Keratinocyte (primary cell): ENCODE results near the gene TPPP2.

Experiments
- EZH2 ChIP-seq: IDR thresholded peaks from one replicate; pipeline ENCODE4 v1.6.1; 2012; ENCODE audit warnings: inconsistent platforms, mild to moderate bottlenecking, low read length, moderate library complexity
- TF ChIP-seq, protein P1 (sequence below), 3 experiments: IDR thresholded peaks in 1 of 3; conservative IDR thresholded peaks in 1 of 3; optimal IDR thresholded peaks in 1 of 3; 2 replicates in 2 of 3; 3 replicates in 1 of 3; pipeline versions ENCODE3 to v1.5.1; 2011; ENCODE audit warnings: low read length in 3 of 3, mild to moderate bottlenecking in 3 of 3, moderate library complexity in 2 of 3, control low read depth in 1 of 3, inconsistent platforms in 1 of 3; ENCODE audit not compliant: insufficient read depth in 2 of 3; ENCODE audit errors: extremely low read depth in 1 of 3

- TF ChIP-seq, protein P1, sequence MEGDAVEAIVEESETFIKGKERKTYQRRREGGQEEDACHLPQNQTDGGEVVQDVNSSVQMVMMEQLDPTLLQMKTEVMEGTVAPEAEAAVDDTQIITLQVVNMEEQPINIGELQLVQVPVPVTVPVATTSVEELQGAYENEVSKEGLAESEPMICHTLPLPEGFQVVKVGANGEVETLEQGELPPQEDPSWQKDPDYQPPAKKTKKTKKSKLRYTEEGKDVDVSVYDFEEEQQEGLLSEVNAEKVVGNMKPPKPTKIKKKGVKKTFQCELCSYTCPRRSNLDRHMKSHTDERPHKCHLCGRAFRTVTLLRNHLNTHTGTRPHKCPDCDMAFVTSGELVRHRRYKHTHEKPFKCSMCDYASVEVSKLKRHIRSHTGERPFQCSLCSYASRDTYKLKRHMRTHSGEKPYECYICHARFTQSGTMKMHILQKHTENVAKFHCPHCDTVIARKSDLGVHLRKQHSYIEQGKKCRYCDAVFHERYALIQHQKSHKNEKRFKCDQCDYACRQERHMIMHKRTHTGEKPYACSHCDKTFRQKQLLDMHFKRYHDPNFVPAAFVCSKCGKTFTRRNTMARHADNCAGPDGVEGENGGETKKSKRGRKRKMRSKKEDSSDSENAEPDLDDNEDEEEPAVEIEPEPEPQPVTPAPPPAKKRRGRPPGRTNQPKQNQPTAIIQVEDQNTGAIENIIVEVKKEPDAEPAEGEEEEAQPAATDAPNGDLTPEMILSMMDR (optimal IDR thresholded peaks at IDR 0.05 in 1 of 3, IDR thresholded peaks at IDR 0.05 in 1 of 3, conservative IDR thresholded peaks at IDR 0.05 in 1 of 3; ENCODE audit: extremely low read depth in 1 of 3, insufficient read depth in 2 of 3, low read length in 3 of 3), result no peak
- TF ChIP-seq EZH2, result no peak
Observed at GRCh38 chr14:21029917-21030316, at the start of gene TPPP2.
